WTC11 (cell line): ENCODE measurements around the gene C5orf24. TPM values are rescaled to one million over a fixed set of nuclear protein-coding genes. Genes with fewer than 3 reads are reported as not detected.
"Not testable (repeated sequence)": the region's sequence is repeated elsewhere in the genome, so short reads cannot be mapped to it uniquely, and the experiment has no call there.

Source experiments
- ATAC-seq: fragments of 200-7000 bp; cut with Tn5 transposase; 2 replicates; pipeline ENCODE4 v1.10.0; 2021; ENCODE audit warnings: mild to moderate bottlenecking, moderate library complexity
- CTCF ChIA-PET: fragments of 300-600 bp; sonication (Branson Sonifier 250); formaldehyde crosslinking; loops from one replicate; lab custom pipeline; 2021; ENCODE audit warnings: antibody characterized with exemption; lab: Charles Lee
- POLR2A ChIA-PET: fragments of 350-600 bp; sonication (Branson Sonifier 250); formaldehyde crosslinking; loops from one replicate; lab custom pipeline; 2021; ENCODE audit warnings: antibody characterized with exemption; lab: Charles Lee
- DNase-seq: peaks from one replicate; pipeline ENCODE4 v3.0.0; 2021; ENCODE audit warnings: low spot score
- H3K27ac Mint-ChIP-seq: 2 replicates; pipeline ENCODE4 v1.8.0; 2021; ENCODE audit warnings: mixed read lengths
- H3K27me3 Mint-ChIP-seq: 2 replicates; pipeline ENCODE4 v1.8.0; 2021; ENCODE audit warnings: low read depth, mild to moderate bottlenecking, moderate library complexity, mixed read lengths
- H3K36me3 Mint-ChIP-seq: 2 replicates; pipeline ENCODE4 v1.8.0; 2021; ENCODE audit warnings: mixed read lengths
- H3K4me1 Mint-ChIP-seq: 2 replicates; pipeline ENCODE4 v1.8.0; 2022; ENCODE audit warnings: mixed read lengths
- H3K4me3 Mint-ChIP-seq: 2 replicates; pipeline ENCODE4 v1.8.0; 2021; ENCODE audit warnings: mild to moderate bottlenecking, moderate library complexity, mixed read lengths
- H3K9me3 Mint-ChIP-seq: 2 replicates; pipeline ENCODE4 v1.8.0; 2021; ENCODE audit warnings: mixed read lengths
- ATF3 ChIP-seq: sonication (generic); formaldehyde crosslinking; conservative IDR thresholded peaks from 2 replicates; pipeline ENCODE4 v1.8.1; 2022; ENCODE audit warnings: mild to moderate bottlenecking, missing genetic modification reagents
- ATF6 ChIP-seq: sonication (generic); formaldehyde crosslinking; IDR thresholded peaks from 2 replicates; pipeline ENCODE4 v1.8.1; 2023; ENCODE audit warnings: mild to moderate bottlenecking, missing genetic modification reagents
- CBFB ChIP-seq: sonication (generic); formaldehyde crosslinking; IDR thresholded peaks from 2 replicates; pipeline ENCODE4 v1.8.1; 2022; ENCODE audit warnings: mild to moderate bottlenecking, low read depth, missing genetic modification reagents
- CREB1 ChIP-seq: sonication (generic); formaldehyde crosslinking; IDR thresholded peaks from 2 replicates; pipeline ENCODE4 v1.8.0; 2023; ENCODE audit warnings: mild to moderate bottlenecking, missing genetic modification reagents
- EMX1 ChIP-seq: fragments of 250-450 bp; sonication (Bioruptor Pico); IDR thresholded peaks from 2 replicates; pipeline ENCODE4 v1.8.0; 2021; ENCODE audit warnings: mild to moderate bottlenecking
- ESRRA ChIP-seq: sonication (generic); formaldehyde crosslinking; IDR thresholded peaks from 2 replicates; pipeline ENCODE4 v1.8.1; 2022; ENCODE audit warnings: mild to moderate bottlenecking, missing genetic modification reagents, borderline replicate concordance
- ETV6 ChIP-seq: sonication (generic); formaldehyde crosslinking; IDR thresholded peaks from 2 replicates; pipeline ENCODE4 v1.8.1; 2022; ENCODE audit warnings: mild to moderate bottlenecking, missing genetic modification reagents
- FOXK1 ChIP-seq: sonication (generic); formaldehyde crosslinking; IDR thresholded peaks from 2 replicates; pipeline ENCODE4 v1.8.0; 2022; ENCODE audit warnings: mild to moderate bottlenecking, moderate library complexity, missing genetic modification reagents
- FOXP4 ChIP-seq: sonication (generic); formaldehyde crosslinking; IDR thresholded peaks from 2 replicates; pipeline ENCODE4 v1.8.0; 2022; ENCODE audit warnings: mild to moderate bottlenecking, missing genetic modification reagents
- GRHL2 ChIP-seq: fragments of 250-450 bp; sonication (Bioruptor Pico); IDR thresholded peaks from 2 replicates; pipeline ENCODE4 v1.8.0; 2022; ENCODE audit warnings: mild to moderate bottlenecking, moderate library complexity; ENCODE audit not compliant: insufficient replicate concordance, severe bottlenecking
- NFYB ChIP-seq: sonication (generic); formaldehyde crosslinking; conservative IDR thresholded peaks from 2 replicates; pipeline ENCODE4 v1.8.0; 2022; ENCODE audit warnings: low read depth, missing genetic modification reagents
- NR1H2 ChIP-seq: sonication (generic); formaldehyde crosslinking; IDR thresholded peaks from 2 replicates; pipeline ENCODE4 v1.9.0; 2021; ENCODE audit warnings: mild to moderate bottlenecking, moderate library complexity, missing genetic modification reagents
- NR2C2 ChIP-seq: sonication (generic); formaldehyde crosslinking; IDR thresholded peaks from 2 replicates; pipeline ENCODE4 v1.8.0; 2022; ENCODE audit warnings: mild to moderate bottlenecking, missing genetic modification reagents
- OVOL2 ChIP-seq: fragments of 250-450 bp; sonication (Bioruptor Pico); IDR thresholded peaks from 2 replicates; pipeline ENCODE4 v1.9.0; 2021; ENCODE audit warnings: mild to moderate bottlenecking, borderline replicate concordance
- PRRX2 ChIP-seq: fragments of 250-450 bp; sonication (Bioruptor Pico); IDR thresholded peaks from 2 replicates; pipeline ENCODE4 v1.8.0; 2021; ENCODE audit warnings: mild to moderate bottlenecking
- TCF7 ChIP-seq: sonication (generic); formaldehyde crosslinking; IDR thresholded peaks from 2 replicates; pipeline ENCODE4 v1.8.0; 2022; ENCODE audit warnings: mild to moderate bottlenecking, low read depth, missing genetic modification reagents, moderate library complexity
- TEAD4 ChIP-seq: sonication (generic); formaldehyde crosslinking; IDR thresholded peaks from 2 replicates; pipeline ENCODE4 v1.8.0; 2022; ENCODE audit warnings: mild to moderate bottlenecking, missing genetic modification reagents
- USF1 ChIP-seq: sonication (generic); formaldehyde crosslinking; IDR thresholded peaks from 2 replicates; pipeline ENCODE4 v1.8.0; 2022; ENCODE audit warnings: mild to moderate bottlenecking, missing genetic modification reagents
- ZBTB21 ChIP-seq: sonication (generic); formaldehyde crosslinking; IDR thresholded peaks from 2 replicates; pipeline ENCODE4 v1.8.1; 2023; ENCODE audit warnings: mild to moderate bottlenecking, missing genetic modification reagents, borderline replicate concordance
- ZNF121 ChIP-seq: sonication (generic); formaldehyde crosslinking; IDR thresholded peaks from 2 replicates; pipeline ENCODE4 v1.8.0; 2023; ENCODE audit warnings: missing genetic modification reagents
- ZNF138 ChIP-seq: sonication (generic); formaldehyde crosslinking; conservative IDR thresholded peaks from 2 replicates; pipeline ENCODE4 v1.8.1; 2022; ENCODE audit warnings: mild to moderate bottlenecking, moderate library complexity, missing genetic modification reagents
- ZNF396 ChIP-seq: fragments of 250-450 bp; sonication (Bioruptor Pico); IDR thresholded peaks from 2 replicates; pipeline ENCODE4 v1.8.0; 2021; ENCODE audit warnings: mild to moderate bottlenecking, moderate library complexity, borderline replicate concordance
- ZNF512 ChIP-seq: sonication (generic); formaldehyde crosslinking; IDR thresholded peaks from 2 replicates; pipeline ENCODE4 v1.8.1; 2022; ENCODE audit warnings: missing genetic modification reagents, borderline replicate concordance
- ZNF532 ChIP-seq: fragments of 250-450 bp; sonication (Bioruptor Pico); IDR thresholded peaks from 2 replicates; pipeline ENCODE4 v1.9.0; 2021; ENCODE audit warnings: mild to moderate bottlenecking, borderline replicate concordance
- total RNA-seq: library from RNA; stranded (reverse); gene quantifications from 3 replicates; pipeline ENCODE4 v1.2.3, GENCODE V29; 2021

C5orf24 gene
- total RNA-seq, 1 experiment from 2014 or later = 15.7 TPM

- TF ChIP-seq FOXP4 (CRISPR knock-in tag) (no peak), ZNF396 (CRISPR knock-in tag) (no peak), EMX1 (no peak), CREB1 (CRISPR knock-in tag) (no peak), TEAD4 (CRISPR knock-in tag) (no peak), NR2C2 (no peak), CBFB (CRISPR knock-in tag) (no peak), FOXK1 (CRISPR knock-in tag) (no peak), ZBTB21 (CRISPR knock-in tag) (no peak)
Observed at GRCh38 chr5:134851307-134851923, 5.6 kb downstream of the C5orf24 start (continued).

GRCh38 chr5:134856465-134856864 lies 10.7 kb downstream of the C5orf24 start:
- H3K36me3 Mint-ChIP-seq = peaks cover 21% of the 10 kb centered on the region
- ATAC-seq, H3K9me3 Mint-ChIP-seq, H3K27me3 Mint-ChIP-seq, H3K27ac Mint-ChIP-seq, H3K4me1 Mint-ChIP-seq, CTCF ChIA-PET, H3K4me3 Mint-ChIP-seq, DNase-seq: not testable (repeated sequence)
- POLR2A ChIA-PET = interaction anchor here (1.4 kb wide), 1 partner anchor 11 kb away, joined by 3 read pairs; the partner anchor contains the start of gene C5orf24

- ChIA-PET POLR2A (no interaction called here), CTCF (no interaction called here)
Observed at GRCh38 chr5:134857401-134857800, 11.6 kb downstream of the C5orf24 start.

More at GRCh38 chr5:134857401-134857800, 11.6 kb downstream of the C5orf24 start:
- Mint-ChIP-seq H3K4me1 (no peaks in the 10 kb centered on the region), H3K27me3 (no peaks in the 10 kb centered on the region), H3K27ac (no peak overlapping the region), H3K36me3 (peaks cover 19% of the 10 kb centered on the region), H3K4me3 (no peak overlapping the region), H3K9me3 (no peaks in the 10 kb centered on the region)
- ATAC-seq (no peak), DNase-seq (no peak)
- TF ChIP-seq TCF7 (CRISPR knock-in tag) = no peak
- TF ChIP-seq ZNF121 (CRISPR knock-in tag) = no peak
- TF ChIP-seq NR1H2 (CRISPR knock-in tag) = no peak
- no peak for TF ChIP-seq CREB1 (CRISPR knock-in tag)
- TF ChIP-seq ETV6 = no peak
- TF ChIP-seq NFYB (CRISPR knock-in tag) = no peak
- TF ChIP-seq USF1 (CRISPR knock-in tag) = no peak
- no peak for TF ChIP-seq ATF3 (CRISPR knock-in tag)
- TF ChIP-seq ESRRA (CRISPR knock-in tag) = no peak
- TF ChIP-seq ZNF138 = no peak
- no peak for TF ChIP-seq OVOL2 (CRISPR knock-in tag)
- no peak for TF ChIP-seq ZNF532 (CRISPR knock-in tag)
- TF ChIP-seq GRHL2 (CRISPR knock-in tag) = no peak
- no peak for TF ChIP-seq ZNF512 (CRISPR knock-in tag)
- no peak for TF ChIP-seq PRRX2 (CRISPR knock-in tag)
- no peak for TF ChIP-seq ATF6 (CRISPR knock-in tag)
